GM12878 (cell line): Measurements from ENCODE around the gene INTS13.

ENCODE experiments used
- CREB1 ChIP-seq: IDR thresholded peaks from 2 replicates; pipeline ENCODE4 v1.6.1; 2012; ENCODE audit warnings: low read depth, mild to moderate bottlenecking, inconsistent platforms
- CTCF ChIP-seq, 3 experiments: IDR thresholded peaks in 2 of 3; conservative IDR thresholded peaks in 1 of 3; 2 replicates each; pipeline ENCODE4 v1.5.1; 2011; ENCODE audit warnings: low read depth in 3 of 3, low read length in 3 of 3, mild to moderate bottlenecking in 3 of 3, control low read depth in 2 of 3, moderate library complexity in 2 of 3, inconsistent platforms in 1 of 3, mixed read lengths in 1 of 3; ENCODE audit not compliant: control insufficient read depth in 2 of 3, insufficient read depth in 1 of 3; ENCODE audit errors: extremely low read depth in 1 of 3
- DPF2 ChIP-seq: fragments of 450-650 bp; IDR thresholded peaks from 2 replicates; pipeline ENCODE4 v1.6.1; 2017; ENCODE audit warnings: mild to moderate bottlenecking
- EZH2 ChIP-seq: IDR thresholded peaks from 2 replicates; pipeline ENCODE4 v1.6.1; 2012; ENCODE audit warnings: low read depth, mild to moderate bottlenecking, control low read depth, inconsistent platforms, low read length, borderline replicate concordance; ENCODE audit not compliant: control insufficient read depth
- HDGF ChIP-seq: fragments of 450-650 bp; IDR thresholded peaks from 2 replicates; pipeline ENCODE4 v1.6.1; 2016; ENCODE audit warnings: antibody characterized with exemption
- MAX ChIP-seq: IDR thresholded peaks from 2 replicates; pipeline ENCODE4 v1.6.1; 2012; ENCODE audit warnings: low read depth, low read length, improper control_type of control experiment
- POLR2AphosphoS5 ChIP-seq: IDR thresholded peaks from 2 replicates; pipeline ENCODE4 v1.6.1; 2011; ENCODE audit warnings: mild to moderate bottlenecking, low read length, inconsistent platforms
- RAD51 ChIP-seq: fragments of 450-650 bp; IDR thresholded peaks from 2 replicates; pipeline ENCODE4 v1.6.1; 2016; ENCODE audit warnings: moderate library complexity, mild to moderate bottlenecking, inconsistent platforms
- TCF7 ChIP-seq: IDR thresholded peaks from 2 replicates; pipeline ENCODE4 v1.6.1; 2014; ENCODE audit warnings: antibody characterized with exemption, borderline replicate concordance

GRCh38 chr12:26970136-26970535 lies 32.4 kb upstream of the INTS13 start:
- TF ChIP-seq POLR2AphosphoS5 (no peak), HDGF (no peak), EZH2 (no peak), CTCF (IDR thresholded peaks at IDR 0.05 in 2 of 3, conservative IDR thresholded peaks at IDR 0.05 in 1 of 3; ENCODE audit: control insufficient read depth in 2 of 3, extremely low read depth in 1 of 3, insufficient read depth in 1 of 3, low read depth in 3 of 3, low read length in 3 of 3) (no peak), TCF7 (no peak), MAX (no peak), CREB1 (no peak), RAD51 (no peak), DPF2 (no peak)
